Prostate gland (tissue), 2 donors: ENCODE results near the gene C5AR2.

Experiments used
- CTCF ChIP-seq, 4 experiments: fragments of 200-600 bp in 2 of 4; fragments of 450-650 bp in 2 of 4; sonication (generic) in 2 of 4; IDR thresholded peaks; 1 replicate in 3 of 4; 2 replicates in 1 of 4; pipeline ENCODE4 v1.5.1; 2016 to 2019; ENCODE audit warnings: antibody characterized with exemption in 4 of 4, mild to moderate bottlenecking in 2 of 4, moderate library complexity in 2 of 4
- POLR2AphosphoS5 ChIP-seq: sonication (generic); formaldehyde crosslinking; IDR thresholded peaks from one replicate; pipeline ENCODE4 v1.6.1; 2017; ENCODE audit warnings: antibody characterized with exemption

- TF ChIP-seq POLR2AphosphoS5 (no peak), CTCF (IDR thresholded peaks at IDR 0.05) (no peak)
Observed at GRCh38 chr19:47313754-47314295, 18.1 kb upstream of the C5AR2 start.
